ENCODE results near the gene ZNF581.

- TF ChIP-seq POLR2A (IDR thresholded peaks at IDR 0.05) (no peak), CTCF (IDR thresholded peaks at IDR 0.05) (no peak)
Observed at GRCh38 chr19:55645512-55645881, 2.0 kb downstream of the ZNF581 start.
